Parathyroid adenoma (tissue), 2 donors: Measurements from ENCODE around the gene YAF2.

ENCODE experiments used
- H2AFZ ChIP-seq: fragments of 300-600 bp; sonication (generic); one replicate; pipeline ENCODE4 v1.7.0; 2017; ENCODE audit warnings: antibody characterized with exemption, mild to moderate bottlenecking
- H3K27ac ChIP-seq: fragments of 300-600 bp; sonication (generic); one replicate; pipeline ENCODE4 v1.7.0; 2017
- H3K27me3 ChIP-seq: fragments of 300-600 bp; sonication (generic); one replicate; pipeline ENCODE4 v1.7.0; 2017; ENCODE audit warnings: low read length; ENCODE audit not compliant: control insufficient read depth, insufficient read depth
- H3K36me3 ChIP-seq: fragments of 300-600 bp; sonication (generic); one replicate; pipeline ENCODE4 v1.7.0; 2017; ENCODE audit warnings: low read length; ENCODE audit not compliant: control insufficient read depth, insufficient read depth
- H3K4me1 ChIP-seq: fragments of 300-600 bp; sonication (generic); one replicate; pipeline ENCODE4 v1.7.0; 2017; ENCODE audit warnings: control low read depth
- H3K4me2 ChIP-seq: fragments of 300-600 bp; sonication (generic); one replicate; pipeline ENCODE4 v1.7.0; 2017; ENCODE audit warnings: low read length
- H3K4me3 ChIP-seq: fragments of 300-600 bp; sonication (generic); one replicate; pipeline ENCODE4 v1.7.0; 2017; ENCODE audit warnings: low read depth, low read length
- H3K79me2 ChIP-seq: fragments of 300-600 bp; sonication (generic); one replicate; pipeline ENCODE4 v1.7.0; 2017; ENCODE audit warnings: control low read depth
- H3K9ac ChIP-seq: fragments of 300-600 bp; sonication (generic); one replicate; pipeline ENCODE4 v1.7.0; 2017; ENCODE audit warnings: mild to moderate bottlenecking
- H3K9me3 ChIP-seq: fragments of 300-600 bp; sonication (generic); one replicate; pipeline ENCODE4 v1.7.0; 2017; ENCODE audit warnings: low read length; ENCODE audit not compliant: control insufficient read depth
- TF ChIP-seq, protein P1 (sequence below): fragments of 300-600 bp; sonication (generic); IDR thresholded peaks from one replicate; pipeline ENCODE4 v1.7.0; 2017; ENCODE audit warnings: antibody characterized with exemption, mild to moderate bottlenecking
- donor health status: primary hyperparathyroidism.

The YAF2 gene

DNA sequence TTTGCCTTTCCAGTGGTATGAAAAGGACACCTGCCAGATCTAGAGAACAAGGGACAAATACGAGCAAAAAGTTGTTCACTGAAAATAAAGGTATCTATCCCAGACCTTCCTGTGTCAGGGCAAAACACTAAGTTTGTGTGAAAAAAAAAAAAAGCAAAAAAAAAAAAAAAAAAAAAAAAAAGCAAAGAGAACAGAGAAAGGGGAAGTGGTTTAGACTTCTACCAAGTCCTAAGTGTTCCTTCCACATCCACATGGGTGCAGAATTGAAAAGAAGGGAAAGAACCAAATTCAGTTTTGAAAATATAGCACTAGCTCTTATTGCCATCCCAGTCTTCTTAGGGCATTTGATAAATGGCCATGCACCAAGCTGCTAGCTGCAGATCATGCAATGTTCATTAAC, 46.1 kb upstream of the YAF2 start:
- TF ChIP-seq, protein P1, sequence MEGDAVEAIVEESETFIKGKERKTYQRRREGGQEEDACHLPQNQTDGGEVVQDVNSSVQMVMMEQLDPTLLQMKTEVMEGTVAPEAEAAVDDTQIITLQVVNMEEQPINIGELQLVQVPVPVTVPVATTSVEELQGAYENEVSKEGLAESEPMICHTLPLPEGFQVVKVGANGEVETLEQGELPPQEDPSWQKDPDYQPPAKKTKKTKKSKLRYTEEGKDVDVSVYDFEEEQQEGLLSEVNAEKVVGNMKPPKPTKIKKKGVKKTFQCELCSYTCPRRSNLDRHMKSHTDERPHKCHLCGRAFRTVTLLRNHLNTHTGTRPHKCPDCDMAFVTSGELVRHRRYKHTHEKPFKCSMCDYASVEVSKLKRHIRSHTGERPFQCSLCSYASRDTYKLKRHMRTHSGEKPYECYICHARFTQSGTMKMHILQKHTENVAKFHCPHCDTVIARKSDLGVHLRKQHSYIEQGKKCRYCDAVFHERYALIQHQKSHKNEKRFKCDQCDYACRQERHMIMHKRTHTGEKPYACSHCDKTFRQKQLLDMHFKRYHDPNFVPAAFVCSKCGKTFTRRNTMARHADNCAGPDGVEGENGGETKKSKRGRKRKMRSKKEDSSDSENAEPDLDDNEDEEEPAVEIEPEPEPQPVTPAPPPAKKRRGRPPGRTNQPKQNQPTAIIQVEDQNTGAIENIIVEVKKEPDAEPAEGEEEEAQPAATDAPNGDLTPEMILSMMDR, result no peak
- H3K4me1 ChIP-seq, result no peaks in the 10 kb centered on the region
- no peaks in the 10 kb centered on the region for H3K79me2 ChIP-seq
- H3K36me3 ChIP-seq, result no peaks in the 10 kb centered on the region
- H3K4me3 ChIP-seq, result no peak overlapping the region
- no peak overlapping the region for H3K9ac ChIP-seq
- no peak overlapping the region for H3K4me2 ChIP-seq
- H3K9me3 ChIP-seq, result no peaks in the 10 kb centered on the region
- no peaks in the 10 kb centered on the region for H3K27me3 ChIP-seq
- H2AFZ ChIP-seq, result no peak overlapping the region
- no peak overlapping the region for H3K27ac ChIP-seq

DNA sequence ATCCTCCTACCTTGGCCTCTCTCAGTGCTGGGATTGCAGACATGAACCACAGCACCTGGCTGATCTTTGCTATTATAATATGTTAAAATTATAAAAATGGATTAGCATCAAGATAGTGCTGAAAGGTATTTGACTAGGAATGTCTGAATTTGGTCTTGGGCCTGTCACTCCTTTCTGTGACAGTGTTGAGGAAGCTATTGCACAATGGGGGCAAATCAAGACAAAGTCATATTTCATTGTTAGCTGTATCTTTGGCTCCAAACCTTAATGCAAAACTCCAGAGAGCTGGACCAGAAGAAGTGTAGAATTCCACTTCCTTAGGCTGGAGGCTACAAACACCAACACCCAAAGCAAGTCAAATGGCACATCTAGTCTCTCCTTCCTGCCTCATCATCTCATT, 45.7 kb upstream of the YAF2 start:
- Histone ChIP-seq H2AFZ (no peak overlapping the region), H3K27me3 (no peaks in the 10 kb centered on the region), H3K4me3 (no peak overlapping the region), H3K9me3 (no peaks in the 10 kb centered on the region), H3K4me2 (no peak overlapping the region), H3K79me2 (no peaks in the 10 kb centered on the region), H3K36me3 (no peaks in the 10 kb centered on the region), H3K4me1 (no peaks in the 10 kb centered on the region), H3K9ac (no peak overlapping the region), H3K27ac (no peak overlapping the region)
- TF ChIP-seq, protein P1, result no peak

DNA sequence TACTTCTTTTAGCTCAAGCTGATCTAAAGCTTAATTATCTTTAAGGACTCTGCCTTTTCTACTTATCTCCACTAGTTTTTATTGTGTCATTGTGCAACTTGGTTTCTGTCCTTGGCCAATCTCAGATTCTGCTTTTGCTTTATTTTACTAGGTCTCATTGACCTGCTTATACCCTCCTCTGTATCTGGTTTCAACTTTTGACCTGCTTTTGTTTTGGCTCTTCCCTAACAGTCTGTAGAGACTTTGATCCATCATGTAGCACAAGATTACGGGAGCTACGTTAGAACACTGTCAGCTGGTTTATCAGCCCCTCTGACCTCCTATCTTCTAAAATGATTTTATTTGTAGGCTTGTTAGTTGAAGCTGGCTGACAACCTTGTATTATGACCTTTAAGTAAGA, 44.2 kb upstream of the YAF2 start:
- no peak overlapping the region for H3K27ac ChIP-seq
- H3K4me3 ChIP-seq, result no peak overlapping the region
- no peaks in the 10 kb centered on the region for H3K4me1 ChIP-seq
- no peak overlapping the region for H2AFZ ChIP-seq
- TF ChIP-seq, protein P1, result no peak
- H3K27me3 ChIP-seq, result no peaks in the 10 kb centered on the region
- no peaks in the 10 kb centered on the region for H3K36me3 ChIP-seq
- H3K9ac ChIP-seq, result no peak overlapping the region
- no peak overlapping the region for H3K4me2 ChIP-seq
- no peaks in the 10 kb centered on the region for H3K79me2 ChIP-seq
- no peaks in the 10 kb centered on the region for H3K9me3 ChIP-seq

DNA sequence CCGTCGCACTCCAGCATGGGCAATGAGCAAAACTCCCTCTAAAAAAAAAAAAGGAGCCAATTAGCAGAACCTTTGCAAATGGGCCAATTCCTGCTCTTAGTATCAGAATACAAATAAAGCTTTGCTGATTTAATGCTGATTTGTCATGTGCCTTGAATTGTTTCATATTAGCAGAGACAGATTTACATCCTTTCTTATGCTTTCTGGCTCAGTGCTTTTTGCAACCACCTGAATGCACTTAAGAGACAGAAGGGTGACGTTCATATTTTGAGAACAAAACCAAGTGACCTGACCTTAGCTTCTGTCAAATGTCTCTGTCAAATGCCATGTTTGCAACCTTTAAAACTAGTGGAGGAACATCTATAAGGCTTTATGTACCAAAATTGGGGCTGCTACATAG, 43.8 kb upstream of the YAF2 start:
- no peak overlapping the region for H3K4me3 ChIP-seq
- no peaks in the 10 kb centered on the region for H3K4me1 ChIP-seq
- no peaks in the 10 kb centered on the region for H3K36me3 ChIP-seq
- no peak overlapping the region for H3K4me2 ChIP-seq
- no peaks in the 10 kb centered on the region for H3K27me3 ChIP-seq
- H3K27ac ChIP-seq, result no peak overlapping the region
- no peaks in the 10 kb centered on the region for H3K9me3 ChIP-seq
- no peaks in the 10 kb centered on the region for H3K79me2 ChIP-seq
- TF ChIP-seq, protein P1, result no peak
- H3K9ac ChIP-seq, result no peak overlapping the region
- no peak overlapping the region for H2AFZ ChIP-seq

DNA sequence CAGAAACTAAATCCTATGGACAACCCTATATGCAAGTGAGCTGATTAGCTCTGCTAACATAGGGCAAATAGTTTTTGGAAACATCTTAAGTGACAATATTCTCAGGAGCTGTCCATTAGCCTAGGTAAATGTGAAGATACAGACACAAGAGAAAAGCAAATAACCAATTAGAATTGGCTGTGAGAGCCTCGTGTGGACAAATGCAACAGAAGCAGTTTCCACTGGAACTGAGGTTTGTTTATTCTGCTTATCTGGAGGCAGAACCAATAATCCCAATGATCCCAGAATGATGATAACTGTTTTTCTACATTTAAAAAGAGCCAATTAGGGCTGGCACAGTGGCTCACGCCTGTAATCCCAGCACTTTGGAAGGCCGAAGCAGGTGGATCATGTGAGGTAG, 43.2 kb upstream of the YAF2 start:
- Histone ChIP-seq H3K9me3 (no peaks in the 10 kb centered on the region), H3K36me3 (no peaks in the 10 kb centered on the region), H2AFZ (no peak overlapping the region), H3K27me3 (no peaks in the 10 kb centered on the region), H3K27ac (no peak overlapping the region), H3K79me2 (no peaks in the 10 kb centered on the region), H3K4me3 (no peak overlapping the region), H3K4me2 (no peak overlapping the region), H3K4me1 (no peaks in the 10 kb centered on the region), H3K9ac (no peak overlapping the region)
- TF ChIP-seq, protein P1, result no peak
